NCI-H2196 (cell line): ENCODE results near the gene EPHA4.
"Not testable (repeated sequence)": the region's sequence is repeated elsewhere in the genome, so short reads cannot be mapped to it uniquely, and the experiment has no call there.

Experiments used
- DNase-seq: peaks from one replicate; lab custom pipeline; 2025; ENCODE audit not compliant: unreplicated experiment; lab: John Stamatoyannopoulos, UW

EPHA4 gene

GRCh38 chr2:221541131-221541735 is 30.9 kb downstream of the EPHA4 start:
- DNase-seq = no peak

GRCh38 chr2:221539246-221539645 is 32.9 kb downstream of the EPHA4 start:
- no peak for DNase-seq

- no peak for DNase-seq
These were observed 36.3 kb downstream of the EPHA4 start for GRCh38 chr2:221535824-221536223.

GRCh38 chr2:221533299-221533698 is 38.8 kb downstream of the EPHA4 start:
- DNase-seq = no peak

GRCh38 chr2:221532641-221533040 is 39.5 kb downstream of the EPHA4 start:
- DNase-seq = no peak

GRCh38 chr2:221530653-221531037 is 41.5 kb downstream of the EPHA4 start:
- DNase-seq = no peak

- DNase-seq = peak; percentile 62
These were observed 42.0 kb downstream of the EPHA4 start for GRCh38 chr2:221529943-221530652.

GRCh38 chr2:221529177-221529942 is 42.7 kb downstream of the EPHA4 start:
- DNase-seq = no peak

GRCh38 chr2:221527776-221528309 is 44.3 kb downstream of the EPHA4 start:
- no peak for DNase-seq

- DNase-seq = no peak
These were observed 47.9 kb downstream of the EPHA4 start for GRCh38 chr2:221524158-221524557.

GRCh38 chr2:221521233-221521845 is 50.8 kb downstream of the EPHA4 start:
- DNase-seq = no peak

- DNase-seq = no peak
These were observed 53.0 kb downstream of the EPHA4 start for GRCh38 chr2:221518935-221519625.

- no peak for DNase-seq
These were observed 53.7 kb downstream of the EPHA4 start for GRCh38 chr2:221518201-221518934.

- no peak for DNase-seq
These were observed 54.4 kb downstream of the EPHA4 start for GRCh38 chr2:221517696-221518151.

GRCh38 chr2:221517146-221517695 is 54.9 kb downstream of the EPHA4 start:
- DNase-seq = no peak

GRCh38 chr2:221515864-221516263 is 56.2 kb downstream of the EPHA4 start:
- DNase-seq = no peak

GRCh38 chr2:221514305-221515040 is 57.6 kb downstream of the EPHA4 start:
- DNase-seq = no peak

GRCh38 chr2:221513232-221513631 is 58.9 kb downstream of the EPHA4 start:
- DNase-seq = no peak

GRCh38 chr2:221511325-221511724 is 60.8 kb downstream of the EPHA4 start:
- not testable (repeated sequence) for DNase-seq
